ENCODE data around the gene ADGRE2.

- TF ChIP-seq, protein P1, sequence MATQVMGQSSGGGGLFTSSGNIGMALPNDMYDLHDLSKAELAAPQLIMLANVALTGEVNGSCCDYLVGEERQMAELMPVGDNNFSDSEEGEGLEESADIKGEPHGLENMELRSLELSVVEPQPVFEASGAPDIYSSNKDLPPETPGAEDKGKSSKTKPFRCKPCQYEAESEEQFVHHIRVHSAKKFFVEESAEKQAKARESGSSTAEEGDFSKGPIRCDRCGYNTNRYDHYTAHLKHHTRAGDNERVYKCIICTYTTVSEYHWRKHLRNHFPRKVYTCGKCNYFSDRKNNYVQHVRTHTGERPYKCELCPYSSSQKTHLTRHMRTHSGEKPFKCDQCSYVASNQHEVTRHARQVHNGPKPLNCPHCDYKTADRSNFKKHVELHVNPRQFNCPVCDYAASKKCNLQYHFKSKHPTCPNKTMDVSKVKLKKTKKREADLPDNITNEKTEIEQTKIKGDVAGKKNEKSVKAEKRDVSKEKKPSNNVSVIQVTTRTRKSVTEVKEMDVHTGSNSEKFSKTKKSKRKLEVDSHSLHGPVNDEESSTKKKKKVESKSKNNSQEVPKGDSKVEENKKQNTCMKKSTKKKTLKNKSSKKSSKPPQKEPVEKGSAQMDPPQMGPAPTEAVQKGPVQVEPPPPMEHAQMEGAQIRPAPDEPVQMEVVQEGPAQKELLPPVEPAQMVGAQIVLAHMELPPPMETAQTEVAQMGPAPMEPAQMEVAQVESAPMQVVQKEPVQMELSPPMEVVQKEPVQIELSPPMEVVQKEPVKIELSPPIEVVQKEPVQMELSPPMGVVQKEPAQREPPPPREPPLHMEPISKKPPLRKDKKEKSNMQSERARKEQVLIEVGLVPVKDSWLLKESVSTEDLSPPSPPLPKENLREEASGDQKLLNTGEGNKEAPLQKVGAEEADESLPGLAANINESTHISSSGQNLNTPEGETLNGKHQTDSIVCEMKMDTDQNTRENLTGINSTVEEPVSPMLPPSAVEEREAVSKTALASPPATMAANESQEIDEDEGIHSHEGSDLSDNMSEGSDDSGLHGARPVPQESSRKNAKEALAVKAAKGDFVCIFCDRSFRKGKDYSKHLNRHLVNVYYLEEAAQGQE (IDR thresholded peaks at IDR 0.05; ENCODE audit: insufficient read depth in 1 of 2, low read depth in 2 of 2, low read length in 2 of 2): no peak
- TF ChIP-seq SIN3A (IDR thresholded peaks at IDR 0.05; ENCODE audit: borderline replicate concordance, insufficient read depth, low read length): no peak
Observed at GRCh38 chr19:14770136-14770535, 8.2 kb downstream of the ADGRE2 start.
